WTC11 (cell line): ENCODE measurements around the gene EPHA6. TPM values are rescaled to one million over a fixed set of nuclear protein-coding genes. Genes with fewer than 3 reads are reported as not detected.
A peak's percentile ranks its signal among the peaks of the same experiment; 100 is the strongest.

ENCODE experiments used
- ATAC-seq: fragments of 200-7000 bp; cut with Tn5 transposase; 2 replicates; pipeline ENCODE4 v1.10.0; 2021; ENCODE audit warnings: mild to moderate bottlenecking, moderate library complexity
- CTCF ChIA-PET: fragments of 300-600 bp; sonication (Branson Sonifier 250); formaldehyde crosslinking; loops from one replicate; lab custom pipeline; 2021; ENCODE audit warnings: antibody characterized with exemption; lab: Charles Lee
- POLR2A ChIA-PET: fragments of 350-600 bp; sonication (Branson Sonifier 250); formaldehyde crosslinking; loops from one replicate; lab custom pipeline; 2021; ENCODE audit warnings: antibody characterized with exemption; lab: Charles Lee
- DNase-seq: peaks from one replicate; pipeline ENCODE4 v3.0.0; 2021; ENCODE audit warnings: low spot score
- H3K27ac Mint-ChIP-seq: 2 replicates; pipeline ENCODE4 v1.8.0; 2021; ENCODE audit warnings: mixed read lengths
- H3K27me3 Mint-ChIP-seq: 2 replicates; pipeline ENCODE4 v1.8.0; 2021; ENCODE audit warnings: low read depth, mild to moderate bottlenecking, moderate library complexity, mixed read lengths
- H3K36me3 Mint-ChIP-seq: 2 replicates; pipeline ENCODE4 v1.8.0; 2021; ENCODE audit warnings: mixed read lengths
- H3K4me1 Mint-ChIP-seq: 2 replicates; pipeline ENCODE4 v1.8.0; 2022; ENCODE audit warnings: mixed read lengths
- H3K4me3 Mint-ChIP-seq: 2 replicates; pipeline ENCODE4 v1.8.0; 2021; ENCODE audit warnings: mild to moderate bottlenecking, moderate library complexity, mixed read lengths
- H3K9me3 Mint-ChIP-seq: 2 replicates; pipeline ENCODE4 v1.8.0; 2021; ENCODE audit warnings: mixed read lengths
- CREM ChIP-seq: sonication (generic); formaldehyde crosslinking; IDR thresholded peaks from 2 replicates; pipeline ENCODE4 v1.8.1; 2022; ENCODE audit warnings: mild to moderate bottlenecking, missing genetic modification reagents, moderate library complexity
- CTCF ChIP-seq: fragments of 200-600 bp; IDR thresholded peaks from 2 replicates; pipeline ENCODE4 v1.8.0; 2022; ENCODE audit warnings: antibody characterized with exemption
- ETV6 ChIP-seq: sonication (generic); formaldehyde crosslinking; IDR thresholded peaks from 2 replicates; pipeline ENCODE4 v1.8.1; 2022; ENCODE audit warnings: mild to moderate bottlenecking, missing genetic modification reagents
- MAX ChIP-seq: sonication (generic); formaldehyde crosslinking; IDR thresholded peaks from 2 replicates; pipeline ENCODE4 v1.8.0; 2022; ENCODE audit warnings: mild to moderate bottlenecking, missing genetic modification reagents
- MXD4 ChIP-seq: fragments of 250-450 bp; sonication (Bioruptor Pico); IDR thresholded peaks from 2 replicates; pipeline ENCODE4 v1.8.0; 2021; ENCODE audit warnings: mild to moderate bottlenecking, moderate library complexity, borderline replicate concordance
- OVOL2 ChIP-seq: fragments of 250-450 bp; sonication (Bioruptor Pico); IDR thresholded peaks from 2 replicates; pipeline ENCODE4 v1.9.0; 2021; ENCODE audit warnings: mild to moderate bottlenecking, borderline replicate concordance
- PREB ChIP-seq: sonication (generic); formaldehyde crosslinking; IDR thresholded peaks from 2 replicates; pipeline ENCODE4 v1.8.1; 2022; ENCODE audit warnings: mild to moderate bottlenecking, missing genetic modification reagents, moderate library complexity, borderline replicate concordance
- PRRX2 ChIP-seq: fragments of 250-450 bp; sonication (Bioruptor Pico); IDR thresholded peaks from 2 replicates; pipeline ENCODE4 v1.8.0; 2021; ENCODE audit warnings: mild to moderate bottlenecking
- SMAD4 ChIP-seq: sonication (generic); formaldehyde crosslinking; IDR thresholded peaks from 2 replicates; pipeline ENCODE4 v1.8.0; 2022; ENCODE audit warnings: mild to moderate bottlenecking, missing genetic modification reagents
- SOX15 ChIP-seq: fragments of 250-450 bp; sonication (Bioruptor Pico); IDR thresholded peaks from 2 replicates; pipeline ENCODE4 v1.9.0; 2021; ENCODE audit warnings: mild to moderate bottlenecking
- STAT6 ChIP-seq: sonication (generic); formaldehyde crosslinking; conservative IDR thresholded peaks from 2 replicates; pipeline ENCODE4 v1.8.1; 2023; ENCODE audit warnings: mild to moderate bottlenecking, low read depth, missing genetic modification reagents, moderate library complexity
- TCF7 ChIP-seq: sonication (generic); formaldehyde crosslinking; IDR thresholded peaks from 2 replicates; pipeline ENCODE4 v1.8.0; 2022; ENCODE audit warnings: mild to moderate bottlenecking, low read depth, missing genetic modification reagents, moderate library complexity
- ZNF232 ChIP-seq: sonication (generic); formaldehyde crosslinking; IDR thresholded peaks from 2 replicates; pipeline ENCODE4 v1.8.0; 2022; ENCODE audit warnings: mild to moderate bottlenecking, missing genetic modification reagents
- ZNF423 ChIP-seq: fragments of 250-450 bp; sonication (Bioruptor Pico); IDR thresholded peaks from 2 replicates; pipeline ENCODE4 v2.1.2; 2022; ENCODE audit warnings: mild to moderate bottlenecking, moderate library complexity
- ZSCAN18 ChIP-seq: fragments of 250-450 bp; sonication (Bioruptor Pico); IDR thresholded peaks from 2 replicates; pipeline ENCODE4 v2.1.2; 2022; ENCODE audit warnings: mild to moderate bottlenecking, moderate library complexity
- total RNA-seq: library from RNA; stranded (reverse); gene quantifications from 3 replicates; pipeline ENCODE4 v1.2.3, GENCODE V29; 2021
- TF ChIP-seq, protein P1 (sequence below): sonication (generic); formaldehyde crosslinking; IDR thresholded peaks from 2 replicates; pipeline ENCODE4 v1.8.1; 2023; ENCODE audit warnings: mild to moderate bottlenecking, missing genetic modification reagents, moderate library complexity
- TF ChIP-seq, protein P2 (sequence below): sonication (generic); formaldehyde crosslinking; IDR thresholded peaks from 2 replicates; pipeline ENCODE4 v1.8.1; 2022; ENCODE audit warnings: mild to moderate bottlenecking, moderate library complexity, missing genetic modification reagents
- TF ChIP-seq, protein P3 (sequence below): sonication (generic); formaldehyde crosslinking; IDR thresholded peaks from 2 replicates; pipeline ENCODE4 v1.8.1; 2023; ENCODE audit warnings: mild to moderate bottlenecking, missing genetic modification reagents, moderate library complexity

EPHA6 gene
- total RNA-seq, 1 experiment from 2014 or later: 2.1 TPM

DNA sequence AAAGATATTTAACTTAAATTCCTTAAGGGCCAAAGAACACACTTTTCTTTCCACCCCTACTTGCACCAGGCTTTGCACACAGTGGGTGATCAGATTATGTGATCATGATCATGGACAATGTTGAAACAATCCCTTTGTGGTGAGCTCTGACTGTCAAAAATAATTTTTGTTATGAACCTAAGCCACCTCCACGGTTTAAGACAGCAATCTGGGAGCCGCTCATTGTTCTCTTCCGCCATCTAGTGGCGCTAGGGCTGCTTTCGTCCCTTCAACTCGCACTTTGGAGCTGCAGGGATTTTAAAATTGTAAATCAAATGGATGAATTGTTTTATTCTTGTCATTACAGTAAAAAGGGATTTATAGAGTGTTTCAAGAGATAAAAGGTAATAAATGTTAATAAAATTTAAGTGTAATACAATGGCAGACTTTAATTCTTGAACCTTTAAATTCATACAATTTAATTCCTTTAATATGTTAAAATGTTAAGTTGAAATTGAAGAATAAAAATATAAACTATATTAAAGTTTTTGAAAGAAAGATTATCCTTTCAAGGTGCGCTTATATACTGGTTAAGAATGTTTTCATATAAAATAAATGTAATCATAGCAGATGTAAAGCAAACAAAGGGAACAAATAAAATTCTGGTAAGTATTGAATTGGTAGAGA is 904.9 kb downstream of the EPHA6 start:
- DNase-seq: peak; percentile 70
- Mint-ChIP-seq H3K4me3 (no peak overlapping the region), H3K27me3 (no peaks in the 10 kb centered on the region), H3K9me3 (peaks cover 7% of the 10 kb centered on the region; the same call in 1 of the 2 replicates), H3K36me3 (no peaks in the 10 kb centered on the region), H3K4me1 (peaks cover 18% of the 10 kb centered on the region), H3K27ac (no peak overlapping the region)
- POLR2A ChIA-PET: no interaction called here
- TF ChIP-seq TCF7 (no peak), SOX15 (CRISPR knock-in tag) (no peak), PRRX2 (CRISPR knock-in tag) (no peak), ZNF232 (CRISPR knock-in tag) (no peak), CREM (CRISPR knock-in tag) (no peak), CTCF (peak; percentile 51), SMAD4 (no peak)
- TF ChIP-seq, protein P1, sequence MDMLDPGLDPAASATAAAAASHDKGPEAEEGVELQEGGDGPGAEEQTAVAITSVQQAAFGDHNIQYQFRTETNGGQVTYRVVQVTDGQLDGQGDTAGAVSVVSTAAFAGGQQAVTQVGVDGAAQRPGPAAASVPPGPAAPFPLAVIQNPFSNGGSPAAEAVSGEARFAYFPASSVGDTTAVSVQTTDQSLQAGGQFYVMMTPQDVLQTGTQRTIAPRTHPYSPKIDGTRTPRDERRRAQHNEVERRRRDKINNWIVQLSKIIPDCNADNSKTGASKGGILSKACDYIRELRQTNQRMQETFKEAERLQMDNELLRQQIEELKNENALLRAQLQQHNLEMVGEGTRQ (CRISPR knock-in tag): no peak
- ATAC-seq: peak; percentile 73; the same call in 1 of the 2 replicates
- CTCF ChIA-PET: interaction anchor here (0.6 to 2.0 kb wide), 39 partner anchors 8 to 885 kb away, joined by 3 to 11 read pairs (median 4); partner anchors contain the start of gene ARL6

DNA sequence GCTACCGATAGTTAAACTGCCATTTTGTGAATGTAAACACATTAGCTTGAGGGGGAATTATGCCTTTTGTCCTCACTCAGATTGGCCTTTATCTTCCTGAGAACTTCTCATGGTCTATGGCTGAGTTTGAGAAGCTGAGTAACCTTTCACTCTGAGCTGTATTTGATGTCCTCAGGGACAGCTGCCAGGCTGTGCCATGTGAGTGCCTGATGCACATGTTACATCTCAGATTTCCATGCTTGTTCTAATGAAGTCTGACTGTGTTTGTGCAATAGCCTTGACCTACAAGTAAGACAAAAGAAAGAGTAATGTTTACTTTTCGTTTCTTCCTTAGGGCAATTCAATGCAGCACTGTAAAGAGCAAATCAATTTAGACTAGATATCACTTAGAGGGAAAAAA is 906.0 kb downstream of the EPHA6 start:
- Mint-ChIP-seq H3K36me3 (no peaks in the 10 kb centered on the region), H3K27me3 (no peaks in the 10 kb centered on the region), H3K4me3 (no peak overlapping the region), H3K4me1 (peaks cover 18% of the 10 kb centered on the region), H3K9me3 (peaks cover 7% of the 10 kb centered on the region; the same call in 1 of the 2 replicates), H3K27ac (no peak overlapping the region)
- ATAC-seq (no peak), DNase-seq (no peak)
- CTCF ChIA-PET: interaction anchor here (2.0 kb wide), 1 partner anchor 51 kb away, joined by 4 read pairs; no protein-coding TSS in a partner anchor
- POLR2A ChIA-PET: no interaction called here
- no peak for TF ChIP-seq MXD4 (CRISPR knock-in tag)
- no peak for TF ChIP-seq MAX (CRISPR knock-in tag)
- TF ChIP-seq STAT6 (CRISPR knock-in tag): no peak
- no peak for TF ChIP-seq ZNF232 (CRISPR knock-in tag)
- TF ChIP-seq PREB: no peak
- no peak for TF ChIP-seq OVOL2
- no peak for TF ChIP-seq ZNF423 (CRISPR knock-in tag)
- TF ChIP-seq ZSCAN18 (CRISPR knock-in tag): no peak
- no peak for TF ChIP-seq ETV6
- TF ChIP-seq, protein P2, sequence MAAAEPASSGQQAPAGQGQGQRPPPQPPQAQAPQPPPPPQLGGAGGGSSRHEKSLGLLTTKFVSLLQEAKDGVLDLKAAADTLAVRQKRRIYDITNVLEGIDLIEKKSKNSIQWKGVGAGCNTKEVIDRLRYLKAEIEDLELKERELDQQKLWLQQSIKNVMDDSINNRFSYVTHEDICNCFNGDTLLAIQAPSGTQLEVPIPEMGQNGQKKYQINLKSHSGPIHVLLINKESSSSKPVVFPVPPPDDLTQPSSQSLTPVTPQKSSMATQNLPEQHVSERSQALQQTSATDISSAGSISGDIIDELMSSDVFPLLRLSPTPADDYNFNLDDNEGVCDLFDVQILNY (CRISPR knock-in tag): no peak
- TF ChIP-seq, protein P3, sequence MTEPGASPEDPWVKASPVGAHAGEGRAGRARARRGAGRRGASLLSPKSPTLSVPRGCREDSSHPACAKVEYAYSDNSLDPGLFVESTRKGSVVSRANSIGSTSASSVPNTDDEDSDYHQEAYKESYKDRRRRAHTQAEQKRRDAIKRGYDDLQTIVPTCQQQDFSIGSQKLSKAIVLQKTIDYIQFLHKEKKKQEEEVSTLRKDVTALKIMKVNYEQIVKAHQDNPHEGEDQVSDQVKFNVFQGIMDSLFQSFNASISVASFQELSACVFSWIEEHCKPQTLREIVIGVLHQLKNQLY (CRISPR knock-in tag): no peak
